Stimulated activated CD4-positive, alpha-beta T cell treated with anti-CD3 and anti-CD28 coated beads, Interleukin-1b, Interleukin-23, amount 100 ng/mL, for 4 hours (primary cell): ENCODE results near the gene CA10.

ENCODE experiments used
- DNase-seq, 2 donors: peaks; one replicate each; pipeline ENCODE4 v3.0.0-alpha.2; 2020; ENCODE audit warnings: low read depth in 2 of 2

CA10 gene

DNA sequence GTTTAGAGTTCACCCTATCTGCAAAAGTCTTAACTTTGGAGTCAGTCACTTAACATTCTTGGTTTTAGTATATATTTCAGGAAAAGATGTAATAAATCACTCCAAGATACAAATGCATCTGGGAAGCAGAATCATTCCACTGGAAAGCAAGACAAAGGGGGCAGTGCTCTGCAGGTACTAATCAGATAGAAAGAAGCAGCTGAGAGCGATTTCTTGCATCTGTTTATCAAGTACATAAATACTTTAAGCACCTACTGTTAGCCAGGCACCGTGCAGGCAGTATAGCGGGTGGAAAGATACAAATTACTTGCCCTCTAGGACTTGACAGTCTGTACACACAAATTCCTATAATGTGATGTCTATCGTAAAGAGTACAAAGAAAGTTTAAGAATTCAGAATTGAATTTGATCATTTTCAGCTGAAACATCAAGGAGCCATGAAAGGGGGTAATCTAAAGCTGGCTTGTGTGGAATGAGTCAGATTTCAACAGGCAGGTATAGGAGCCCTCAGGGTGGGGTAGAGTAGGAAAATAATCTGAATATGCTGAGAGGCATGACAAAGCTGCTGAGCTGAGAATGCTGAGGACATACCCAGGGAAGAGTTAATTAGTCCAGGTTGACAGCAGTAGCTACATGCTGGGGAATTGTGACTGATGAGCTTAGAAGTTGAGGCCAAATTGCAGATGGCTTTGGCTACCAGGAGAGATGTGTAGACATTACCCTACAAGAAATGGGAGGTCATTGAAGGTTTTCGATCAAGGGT lies 110.2 kb downstream of the CA10 start:
- DNase-seq = no peak

DNA sequence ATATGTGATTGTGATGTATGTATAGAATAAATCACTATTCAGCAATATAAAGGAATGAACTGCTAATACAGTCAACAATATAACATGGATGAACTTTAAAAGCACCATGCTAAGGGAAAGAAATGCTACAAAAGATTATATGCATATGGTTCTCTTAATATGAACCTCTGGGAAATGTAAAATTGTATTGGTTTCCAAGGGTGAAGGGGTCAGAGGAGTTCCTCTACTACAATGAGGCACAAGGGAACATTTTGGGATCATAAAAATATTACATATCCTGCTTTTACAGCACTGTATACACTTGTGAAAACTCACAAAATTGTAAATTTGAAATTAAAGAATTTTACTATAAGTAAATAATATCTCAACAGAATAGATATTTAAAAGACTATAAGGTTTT lies 111.4 kb downstream of the CA10 start:
- no peak for DNase-seq

DNA sequence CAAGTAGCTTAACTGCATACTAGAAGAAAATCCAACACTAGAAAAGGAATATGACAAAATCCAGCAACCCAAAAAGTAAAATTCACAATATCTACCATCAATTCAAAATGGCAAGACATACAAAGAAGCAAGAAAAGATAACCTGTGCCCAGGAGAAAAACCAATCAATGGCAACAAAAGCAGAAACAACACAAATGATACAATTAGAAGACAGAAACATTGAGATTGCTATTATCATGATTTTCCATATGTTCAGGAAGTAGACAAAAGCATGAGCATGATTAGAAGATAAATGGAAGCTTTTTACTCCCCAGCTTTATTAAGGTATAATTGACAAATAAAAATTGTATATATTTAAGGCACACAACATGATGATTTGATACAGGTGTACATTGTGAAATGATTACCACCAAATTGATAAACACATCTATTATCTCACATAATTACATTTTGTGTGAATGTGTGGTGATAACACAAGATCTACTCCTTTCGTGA lies 117.3 kb downstream of the CA10 start:
- no peak for DNase-seq

GRCh38 chr17:52036416-52036815 lies 122.1 kb downstream of the CA10 start:
- no peak for DNase-seq

DNA sequence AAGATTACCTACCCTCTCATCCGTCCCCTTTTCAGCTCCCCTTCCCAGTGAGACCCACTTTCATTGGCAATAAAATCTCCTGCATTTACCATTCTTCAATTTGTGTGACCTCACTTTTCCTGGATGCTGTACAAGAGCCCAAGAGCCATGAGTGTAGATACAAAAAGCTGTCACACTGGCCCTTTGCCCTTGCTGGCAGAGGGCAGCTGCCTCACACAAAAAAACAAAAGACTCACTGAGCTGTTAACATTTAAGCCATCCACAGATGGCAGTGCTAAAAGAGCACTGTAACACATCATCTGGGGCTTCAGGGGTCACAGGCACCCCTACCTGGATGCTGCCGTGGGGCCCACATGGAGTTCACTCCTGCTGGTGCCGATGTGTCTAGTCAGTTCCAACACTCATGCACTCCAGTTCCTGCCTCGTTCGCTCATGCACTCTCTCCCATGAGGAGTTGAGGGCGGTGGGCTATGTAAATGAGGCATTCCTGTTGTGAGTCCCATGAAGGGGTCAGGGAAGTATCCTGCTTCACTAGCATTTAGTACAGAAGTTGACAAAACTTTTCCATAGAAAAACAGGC lies 123.1 kb downstream of the CA10 start:
- DNase-seq = no peak

DNA sequence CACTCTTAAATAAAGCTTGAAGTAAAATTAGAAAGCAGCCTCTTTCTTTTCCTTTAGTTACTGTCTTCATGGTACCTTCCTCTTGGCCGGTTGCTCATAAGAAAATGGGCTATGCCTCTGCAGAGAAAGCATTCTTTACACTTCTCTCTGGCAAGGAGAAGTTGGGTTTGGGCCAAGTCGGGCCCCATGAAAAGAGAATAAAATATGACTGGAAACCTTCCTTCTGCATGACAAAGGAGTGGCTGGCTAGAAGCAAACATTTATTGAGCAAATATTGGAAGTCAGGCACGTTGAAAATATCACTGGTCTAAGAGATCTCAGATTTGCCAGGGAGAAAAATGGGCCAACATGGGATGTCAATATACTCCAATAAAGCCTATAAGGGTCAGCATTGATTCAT lies 126.1 kb downstream of the CA10 start:
- no peak for DNase-seq

GRCh38 chr17:52030052-52030451 lies 128.5 kb downstream of the CA10 start:
- no peak for DNase-seq

DNA sequence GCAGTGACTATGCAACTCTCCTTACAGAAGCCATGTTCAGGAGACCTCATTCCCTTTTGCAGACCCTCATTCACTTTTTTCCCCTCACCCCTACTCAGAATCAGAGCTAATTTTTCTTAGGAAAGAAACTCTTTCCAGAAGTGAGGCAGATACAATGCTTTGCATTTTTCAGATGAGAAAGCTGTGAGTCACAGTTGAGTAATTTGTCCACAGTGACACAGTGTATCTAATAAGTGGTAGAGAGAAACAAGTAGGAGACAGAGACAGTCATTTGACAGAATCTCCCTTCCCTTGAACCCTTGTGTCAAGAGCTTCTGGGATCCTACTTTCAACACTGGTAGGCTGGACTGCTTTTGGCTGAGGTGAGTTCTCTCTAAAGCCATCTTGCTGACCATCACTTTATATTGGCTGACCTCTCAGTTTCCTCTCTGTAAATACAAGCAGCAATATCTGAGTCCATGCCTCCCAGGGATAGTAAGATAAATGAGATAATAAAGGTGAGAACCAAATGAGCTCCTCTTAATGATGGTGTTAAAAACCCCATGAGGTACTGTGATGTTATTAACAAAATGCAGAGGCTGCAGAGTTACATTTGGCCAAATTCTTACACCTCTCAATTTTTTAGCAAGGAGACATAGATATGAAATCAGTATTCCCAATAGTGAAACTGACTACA lies 130.8 kb downstream of the CA10 start:
- DNase-seq = no peak

DNA sequence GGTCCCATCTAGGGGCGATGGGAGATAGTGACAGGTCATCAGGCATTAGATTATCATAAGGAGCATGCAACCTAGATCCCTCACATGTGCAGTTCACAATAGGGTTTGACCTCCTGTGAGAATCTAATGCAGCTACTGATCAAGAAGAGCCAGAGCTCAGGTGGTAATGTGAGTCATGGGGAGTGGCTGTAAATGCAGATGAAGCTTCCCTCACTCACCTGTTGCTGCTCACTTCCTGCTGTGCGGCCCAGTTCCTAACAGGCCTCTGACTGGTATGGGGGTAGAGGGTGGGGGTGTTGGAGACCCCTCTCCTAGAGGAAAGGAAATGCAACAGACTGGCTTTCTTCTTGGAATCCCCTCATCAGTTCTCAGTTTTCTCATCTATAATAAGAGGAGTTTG lies 131.4 kb downstream of the CA10 start:
- DNase-seq = no peak

GRCh38 chr17:52026075-52026474 lies 132.4 kb downstream of the CA10 start:
- no peak for DNase-seq

DNA sequence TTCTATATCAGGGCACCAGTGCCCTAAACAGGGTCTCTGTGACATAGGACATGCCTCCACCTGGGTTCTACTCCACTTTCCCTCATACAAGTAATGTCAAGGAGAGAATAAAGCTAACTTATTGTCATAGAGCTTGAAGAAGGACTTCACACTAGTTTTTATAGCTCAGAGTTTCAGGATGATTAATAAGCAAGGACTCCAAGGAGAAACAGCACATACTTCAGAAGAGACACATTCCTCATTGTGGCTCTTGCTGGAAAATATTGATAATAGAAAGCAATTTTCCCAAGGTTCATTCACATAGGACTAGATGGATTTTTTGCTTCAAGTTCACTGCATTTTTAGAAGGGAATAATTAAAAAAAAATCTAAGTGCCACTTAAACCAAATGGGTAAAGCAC lies 133.3 kb downstream of the CA10 start:
- no peak for DNase-seq

DNA sequence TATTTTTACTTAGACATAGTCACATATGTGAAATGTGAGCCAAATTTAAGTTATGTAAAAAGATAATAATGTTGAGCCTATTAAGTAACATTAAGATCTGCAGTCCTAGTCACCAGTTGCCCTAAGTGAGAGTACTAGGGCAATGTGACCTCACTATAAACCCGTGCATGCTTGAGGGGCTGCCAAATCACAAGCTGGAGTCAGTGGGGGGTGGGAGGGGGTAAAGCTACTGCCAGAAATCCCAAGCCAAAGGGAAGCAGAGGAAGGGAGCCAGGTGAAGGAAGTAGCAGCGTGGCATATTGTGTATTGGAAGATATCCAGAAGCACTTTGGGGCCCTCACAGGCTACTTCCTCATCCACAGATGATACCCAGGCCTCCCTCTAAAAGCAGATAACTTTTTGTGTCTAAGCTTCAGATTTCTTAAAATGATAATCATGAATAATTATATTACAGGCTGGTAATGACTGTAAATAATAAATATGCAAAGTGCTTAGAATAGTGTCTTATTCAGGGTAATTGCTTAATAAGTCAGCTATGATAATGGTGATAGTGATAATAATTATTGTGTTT lies 134.1 kb downstream of the CA10 start:
- DNase-seq = no peak

GRCh38 chr17:52011064-52011463 lies 147.4 kb downstream of the CA10 start:
- DNase-seq = no peak

DNA sequence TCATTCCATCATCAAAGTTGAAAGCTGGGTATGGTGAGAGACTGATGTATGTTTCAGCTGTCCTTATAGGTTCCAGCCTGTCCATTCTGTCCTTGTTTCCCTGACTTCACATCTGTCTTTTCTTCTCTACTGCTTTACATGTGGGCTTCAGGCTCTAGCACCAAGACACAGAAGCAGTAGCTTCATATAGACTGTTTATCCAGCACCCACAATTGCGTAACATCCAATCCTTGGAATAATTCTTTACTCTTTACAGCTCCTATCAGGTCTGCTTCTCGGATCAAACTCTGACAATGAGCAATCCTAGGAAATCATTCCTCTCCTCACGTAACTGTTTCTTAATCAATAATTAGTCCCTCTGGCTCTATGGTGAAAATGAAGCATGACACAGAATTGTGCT lies 158.9 kb downstream of the CA10 start:
- DNase-seq = no peak

DNA sequence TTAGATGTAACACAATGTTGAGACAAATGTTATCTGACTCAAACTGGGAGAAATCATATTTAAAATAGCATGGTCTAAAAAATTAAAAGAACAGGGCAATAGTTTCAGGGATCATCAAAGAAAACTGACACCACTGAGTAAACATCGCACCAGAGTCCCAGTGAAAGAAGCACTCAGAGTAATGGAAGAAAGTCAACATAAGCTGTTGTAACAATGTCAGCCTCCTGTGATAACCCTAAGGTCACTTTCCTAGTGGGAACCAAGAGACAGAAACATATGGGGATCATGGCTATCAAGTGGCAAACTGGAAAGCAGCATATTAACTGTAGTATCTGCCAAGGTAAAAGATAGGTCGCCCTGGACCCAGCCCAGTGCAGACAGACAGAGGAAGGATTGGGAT lies 160.8 kb downstream of the CA10 start:
- no peak for DNase-seq

- DNase-seq = no peak
Observed at GRCh38 chr17:51995797-51996403, 162.6 kb downstream of the CA10 start.

- DNase-seq = no peak
Observed at GRCh38 chr17:51992864-51993416, 165.6 kb downstream of the CA10 start.

- no peak for DNase-seq
Observed at GRCh38 chr17:51971121-51971520, 187.4 kb downstream of the CA10 start.

- DNase-seq = no peak
Observed at GRCh38 chr17:51961689-51962088, 196.8 kb downstream of the CA10 start.

GRCh38 chr17:51957786-51958185 lies 200.7 kb downstream of the CA10 start:
- DNase-seq = no peak

DNA sequence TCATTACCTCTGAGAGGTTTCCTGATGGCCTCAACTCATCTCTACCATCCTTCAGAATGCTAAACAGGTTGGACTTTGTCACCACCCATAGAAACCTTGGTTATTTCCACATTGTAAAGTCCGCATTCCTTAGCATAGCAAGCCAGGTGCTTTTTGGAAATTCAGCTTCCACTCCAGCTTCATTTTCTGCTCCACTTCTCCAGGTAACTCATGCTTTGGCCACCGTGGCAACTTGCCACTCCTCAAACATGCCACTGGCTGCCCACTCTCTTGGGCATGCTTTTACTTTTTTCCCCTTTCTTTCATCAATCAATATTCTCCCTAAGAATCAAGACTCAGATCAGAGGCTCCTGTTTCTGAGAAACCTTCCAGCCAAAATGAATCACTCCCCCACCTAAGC lies 203.3 kb downstream of the CA10 start:
- no peak for DNase-seq

GRCh38 chr17:51954232-51954765 lies 204.2 kb downstream of the CA10 start:
- DNase-seq = no peak
